ENCODE measurements around the gene SLC25A27.
"Not testable (repeated sequence)": the region's sequence is repeated elsewhere in the genome, so short reads cannot be mapped to it uniquely, and the experiment has no call there.

SLC25A27 gene

DNA sequence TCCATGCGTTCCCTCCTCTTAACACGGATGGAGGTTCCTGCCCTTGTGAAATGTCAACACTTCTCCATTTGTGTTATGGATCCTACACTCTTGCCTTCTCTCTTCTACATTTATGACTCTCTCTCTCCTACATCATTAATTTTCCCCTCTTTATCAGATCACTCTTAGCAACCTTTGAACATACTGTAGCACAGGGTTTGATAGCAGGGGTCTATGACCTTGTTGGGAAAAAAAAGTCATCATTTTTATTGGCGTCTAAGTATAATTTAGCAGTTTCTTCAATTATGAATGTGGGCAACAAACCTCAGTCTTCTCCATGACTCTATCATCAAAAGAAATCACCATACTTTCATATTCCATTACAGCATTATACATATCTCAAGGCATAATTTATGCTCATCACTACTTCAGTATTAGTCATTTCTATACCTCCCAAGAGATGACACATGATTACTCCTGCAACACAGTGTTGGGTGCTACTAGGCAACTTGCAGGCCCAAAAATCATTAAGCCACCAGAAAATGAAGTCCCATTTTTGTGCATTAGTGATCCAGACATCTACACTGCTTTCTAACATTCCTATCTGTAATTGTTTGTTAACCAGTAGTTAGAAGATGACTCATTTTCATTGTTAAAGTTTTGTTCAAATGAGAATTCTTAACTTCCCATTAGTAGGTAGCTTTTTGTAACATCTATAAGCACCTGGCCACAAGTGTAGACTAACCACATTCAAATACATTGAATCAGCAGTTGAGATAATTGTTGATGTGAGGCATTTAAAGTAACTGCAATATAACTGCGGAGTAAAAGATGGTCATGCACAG is 9.6 kb upstream of the SLC25A27 start:
- Histone ChIP-seq H3K27ac (ENCODE audit: extremely low read depth, low read depth, low read length) (no peak overlapping the region), H3K4me3 (ENCODE audit: low read depth, low read length) (no peak overlapping the region), H3K4me1 (ENCODE audit: control insufficient read depth, insufficient read depth, low read length) (peaks cover 22% of the 10 kb centered on the region), H3K36me3 (ENCODE audit: control insufficient read depth in 2 of 2, insufficient read depth in 1 of 2, low read length in 2 of 2) (no peaks in the 10 kb centered on the region), H3K9me3 (ENCODE audit: control insufficient read depth, insufficient read depth, low read depth, low read length) (no peaks in the 10 kb centered on the region)
- no peak for TF ChIP-seq ZNF621 (tag by site-specific recombination; IDR thresholded peaks at IDR 0.05)
- peak; percentile 8; the same call in 1 of the 2 replicates for TF ChIP-seq OSR2 (tag by site-specific recombination; IDR thresholded peaks at IDR 0.05)
- peak; percentile 14; the same call in 1 of the 2 replicates for TF ChIP-seq SP7 (tag by site-specific recombination; IDR thresholded peaks at IDR 0.05)
- ChIA-PET POLR2A (no interaction called here), CTCF (no interaction called here)

DNA sequence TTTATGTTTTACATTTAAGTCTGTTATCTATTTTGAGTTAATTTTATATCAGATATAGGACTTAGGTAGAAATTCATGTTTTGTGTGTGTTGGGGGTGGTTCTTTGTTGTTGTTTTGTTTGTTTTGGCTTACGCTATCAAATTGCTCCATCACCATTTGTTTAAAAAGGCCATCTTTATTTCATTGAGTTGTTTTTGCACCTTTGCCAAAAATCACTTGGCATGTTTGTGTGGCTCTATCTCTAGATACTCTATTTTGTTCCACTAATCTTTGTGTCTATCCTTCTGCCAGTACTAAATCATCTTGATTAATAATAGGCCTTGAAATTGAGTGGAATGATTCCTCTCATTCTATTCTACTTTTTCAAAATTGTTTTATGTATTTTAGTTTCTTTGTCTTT is 7.5 kb upstream of the SLC25A27 start:
- H3K36me3 ChIP-seq (ENCODE audit: control insufficient read depth in 2 of 2, insufficient read depth in 1 of 2, low read length in 2 of 2) = no peaks in the 10 kb centered on the region
- ChIA-PET POLR2A (no interaction called here), CTCF (no interaction called here)
- no peak overlapping the region for H3K4me3 ChIP-seq (ENCODE audit: low read depth, low read length)
- no peak overlapping the region for H3K27ac ChIP-seq (ENCODE audit: extremely low read depth, low read depth, low read length)
- H3K9me3 ChIP-seq (ENCODE audit: control insufficient read depth, insufficient read depth, low read depth, low read length) = no peaks in the 10 kb centered on the region
- TF ChIP-seq KLF7 (tag by site-specific recombination; IDR thresholded peaks at IDR 0.05; ENCODE audit: borderline replicate concordance) (no peak), BCL11A (tag by site-specific recombination; IDR thresholded peaks at IDR 0.05; ENCODE audit: low read depth) (no peak), ZNF140 (tag by site-specific recombination; IDR thresholded peaks at IDR 0.05) (no peak), ZNF324 (tag by site-specific recombination; IDR thresholded peaks at IDR 0.05) (no peak), ZNF19 (tag by site-specific recombination; IDR thresholded peaks at IDR 0.05; ENCODE audit: low read depth) (no peak), IKZF3 (tag by site-specific recombination; IDR thresholded peaks at IDR 0.05) (no peak), ZNF426 (tag by site-specific recombination; IDR thresholded peaks at IDR 0.05) (no peak), ZBTB17 (tag by site-specific recombination; IDR thresholded peaks at IDR 0.05) (no peak), ZNF530 (tag by site-specific recombination; IDR thresholded peaks at IDR 0.05; ENCODE audit: low read depth) (no peak), ZNF747 (tag by site-specific recombination; IDR thresholded peaks at IDR 0.05) (no peak), ZEB2 (tag by site-specific recombination; IDR thresholded peaks at IDR 0.05) (no peak), ZNF335 (tag by site-specific recombination; conservative IDR thresholded peaks at IDR 0.05) (no peak), ZNF133 (tag by site-specific recombination; IDR thresholded peaks at IDR 0.05) (no peak), ZNF501 (tag by site-specific recombination; IDR thresholded peaks at IDR 0.05) (no peak), ZNF768 (tag by site-specific recombination; IDR thresholded peaks at IDR 0.05) (no peak), ZNF776 (tag by site-specific recombination; IDR thresholded peaks at IDR 0.05; ENCODE audit: borderline replicate concordance) (no peak), MZF1 (tag by site-specific recombination; IDR thresholded peaks at IDR 0.05; ENCODE audit: borderline replicate concordance) (no peak), ZFP3 (tag by site-specific recombination; IDR thresholded peaks at IDR 0.05; ENCODE audit: low read depth) (no peak)
- TF ChIP-seq, protein P1, sequence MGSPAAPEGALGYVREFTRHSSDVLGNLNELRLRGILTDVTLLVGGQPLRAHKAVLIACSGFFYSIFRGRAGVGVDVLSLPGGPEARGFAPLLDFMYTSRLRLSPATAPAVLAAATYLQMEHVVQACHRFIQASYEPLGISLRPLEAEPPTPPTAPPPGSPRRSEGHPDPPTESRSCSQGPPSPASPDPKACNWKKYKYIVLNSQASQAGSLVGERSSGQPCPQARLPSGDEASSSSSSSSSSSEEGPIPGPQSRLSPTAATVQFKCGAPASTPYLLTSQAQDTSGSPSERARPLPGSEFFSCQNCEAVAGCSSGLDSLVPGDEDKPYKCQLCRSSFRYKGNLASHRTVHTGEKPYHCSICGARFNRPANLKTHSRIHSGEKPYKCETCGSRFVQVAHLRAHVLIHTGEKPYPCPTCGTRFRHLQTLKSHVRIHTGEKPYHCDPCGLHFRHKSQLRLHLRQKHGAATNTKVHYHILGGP (tag by site-specific recombination; IDR thresholded peaks at IDR 0.05) = no peak
- H3K4me1 ChIP-seq (ENCODE audit: control insufficient read depth, insufficient read depth, low read length) = peaks cover 12% of the 10 kb centered on the region; the same call in 1 of the 2 replicates

DNA sequence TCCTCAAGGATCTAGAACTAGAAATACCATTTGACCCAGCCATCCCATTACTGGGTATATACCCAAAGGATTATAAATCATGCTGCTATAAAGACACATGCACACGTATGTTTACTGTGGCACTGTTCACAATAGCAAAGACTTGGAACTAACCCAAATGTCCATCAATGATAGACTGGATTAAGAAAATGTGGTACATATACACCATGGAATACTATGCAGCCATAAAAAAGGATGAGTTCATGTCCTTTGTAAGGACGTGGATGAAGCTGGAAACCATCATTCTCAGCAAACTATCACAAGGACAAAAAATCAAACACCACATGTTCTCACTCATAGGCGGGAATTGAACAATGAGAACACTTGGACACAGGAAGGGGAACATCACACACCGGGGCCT is 4.7 kb upstream of the SLC25A27 start:
- H3K4me1 ChIP-seq (ENCODE audit: control insufficient read depth, insufficient read depth, low read length) = peaks cover 11% of the 10 kb centered on the region; the same call in 1 of the 2 replicates
- H3K9me3 ChIP-seq (ENCODE audit: control insufficient read depth, insufficient read depth, low read depth, low read length); H3K36me3 ChIP-seq (ENCODE audit: control insufficient read depth in 2 of 2, insufficient read depth in 1 of 2, low read length in 2 of 2); CTCF ChIA-PET; H3K27ac ChIP-seq (ENCODE audit: extremely low read depth, low read depth, low read length); H3K4me3 ChIP-seq (ENCODE audit: low read depth, low read length); POLR2A ChIA-PET: not testable (repeated sequence)
- peak; percentile 93 for TF ChIP-seq ZNF146 (tag by site-specific recombination; IDR thresholded peaks at IDR 0.05)
